Measurements from ENCODE around the gene MMD.
"Not testable (repeated sequence)": the region's sequence is repeated elsewhere in the genome, so short reads cannot be mapped to it uniquely, and the experiment has no call there.

MMD gene

GRCh38 chr17:55443904-55444303 is 22.3 kb upstream of the MMD start:
- no peak for DNase-seq (ENCODE audit: low read depth)

- DNase-seq (ENCODE audit: low read depth), result no peak
These were observed 21.5 kb upstream of the MMD start for GRCh38 chr17:55442953-55443683.

- no peak for DNase-seq (ENCODE audit: low read depth)
These were observed 20.8 kb upstream of the MMD start for GRCh38 chr17:55442462-55442861.

- no peak for DNase-seq (ENCODE audit: low read depth)
These were observed 19.9 kb upstream of the MMD start for GRCh38 chr17:55441544-55441943.

GRCh38 chr17:55440391-55440790 is 18.8 kb upstream of the MMD start:
- DNase-seq (ENCODE audit: low read depth), result no peak

GRCh38 chr17:55437159-55437605 is 15.5 kb upstream of the MMD start:
- no peak for DNase-seq (ENCODE audit: low read depth)

- DNase-seq (ENCODE audit: low read depth), result no peak
These were observed 14.9 kb upstream of the MMD start for GRCh38 chr17:55436224-55437158.

GRCh38 chr17:55435408-55435807 is 13.8 kb upstream of the MMD start:
- no peak for DNase-seq (ENCODE audit: low read depth)

GRCh38 chr17:55434721-55435120 is 13.1 kb upstream of the MMD start:
- no peak for DNase-seq (ENCODE audit: low read depth)

- DNase-seq (ENCODE audit: low read depth), result no peak
These were observed 12.2 kb upstream of the MMD start for GRCh38 chr17:55433629-55434422.

GRCh38 chr17:55433029-55433628 is 11.5 kb upstream of the MMD start:
- DNase-seq (ENCODE audit: low read depth), result no peak

GRCh38 chr17:55432358-55433028 is 10.9 kb upstream of the MMD start:
- DNase-seq (ENCODE audit: low read depth), result no peak

GRCh38 chr17:55431914-55432313 is 10.3 kb upstream of the MMD start:
- not testable (repeated sequence) for DNase-seq (ENCODE audit: low read depth)

- no peak for DNase-seq (ENCODE audit: low read depth)
These were observed 9.1 kb upstream of the MMD start for GRCh38 chr17:55430541-55431288.

GRCh38 chr17:55427587-55427882 is 5.9 kb upstream of the MMD start:
- DNase-seq (ENCODE audit: low read depth), result no peak

- no peak for DNase-seq (ENCODE audit: low read depth)
These were observed 5.4 kb upstream of the MMD start for GRCh38 chr17:55426851-55427586.

GRCh38 chr17:55424893-55425540 is 3.4 kb upstream of the MMD start:
- DNase-seq (ENCODE audit: low read depth), result no peak

- no peak for DNase-seq (ENCODE audit: low read depth)
These were observed 1.9 kb upstream of the MMD start for GRCh38 chr17:55423535-55423934.

GRCh38 chr17:55422828-55423164 is 1.2 kb upstream of the MMD start:
- DNase-seq (ENCODE audit: low read depth), result not testable (repeated sequence)

- no peak for DNase-seq (ENCODE audit: low read depth)
These were observed 858 bp downstream of the MMD start for GRCh38 chr17:55420776-55421178.
